ENCODE results near the gene NONO. TPM values are rescaled to one million over a fixed set of nuclear protein-coding genes. Genes with fewer than 3 reads are reported as not detected.

The NONO gene
- polyA plus RNA-seq, 1 donor, result 749 TPM

Other genes with a start within 250 kb of the NONO start
- 51.7 TPM for gene SNX12, start 215.3 kb upstream of the NONO start, polyA plus RNA-seq (ENCODE audit: insufficient read length)
- 19.3 TPM for gene FOXO4, start 187.8 kb upstream of the NONO start, polyA plus RNA-seq (ENCODE audit: insufficient read length)
- gene CXorf65, start 176.9 kb upstream of the NONO start, polyA plus RNA-seq (ENCODE audit: insufficient read length), result not detected
- gene IL2RG, start 172.1 kb upstream of the NONO start, polyA plus RNA-seq (ENCODE audit: insufficient read length), result 0.93 TPM
- gene MED12, start 165.0 kb upstream of the NONO start, polyA plus RNA-seq (ENCODE audit: insufficient read length), result 50.0 TPM
- gene NLGN3, start 138.8 kb upstream of the NONO start, polyA plus RNA-seq (ENCODE audit: insufficient read length), result 5.1 TPM
- gene GJB1, start 60.4 kb upstream of the NONO start, polyA plus RNA-seq (ENCODE audit: insufficient read length), result 39.8 TPM
- 72.8 TPM for gene ZMYM3, start 29.5 kb upstream of the NONO start, polyA plus RNA-seq (ENCODE audit: insufficient read length)
- gene ITGB1BP2, start 18.1 kb downstream of the NONO start, polyA plus RNA-seq (ENCODE audit: insufficient read length), result 2.8 TPM
- 57.7 TPM for gene TAF1, start 82.7 kb downstream of the NONO start, polyA plus RNA-seq (ENCODE audit: insufficient read length)
- 321 TPM for gene OGT, start 249.5 kb downstream of the NONO start, polyA plus RNA-seq (ENCODE audit: insufficient read length)